GM12878 (cell line): Measurements from ENCODE around the gene MUC20. TPM values are rescaled to one million over a fixed set of nuclear protein-coding genes. Genes with fewer than 3 reads are reported as not detected.
"Not testable (repeated sequence)": the region's sequence is repeated elsewhere in the genome, so short reads cannot be mapped to it uniquely, and the experiment has no call there.

Source experiments
- ATAC-seq: fragments of 200-7000 bp; cut with Tn5 transposase; 3 replicates; pipeline ENCODE4 v1.9.1; 2020; ENCODE audit warnings: mild to moderate bottlenecking, moderate library complexity
- BruUV-seq: library from RNA; stranded (reverse); fragments of 400-500 nt; replicated peaks from 2 replicates; lab custom pipeline; 2021; lab: Mats Ljungman, UMichigan
- CTCF ChIA-PET: fragments of 300-600 bp; sonication (Branson Sonifier 250); formaldehyde crosslinking; extraction: SDS; loops from one replicate; lab custom pipeline; 2021; ENCODE audit warnings: inconsistent platforms; lab: Yijun Ruan, JAX
- POLR2A ChIA-PET: fragments of 350-600 bp; formaldehyde crosslinking; extraction: SDS; loops from one replicate; lab custom pipeline; 2021; ENCODE audit warnings: inconsistent platforms; lab: Charles Lee
- RAD21 ChIA-PET: fragments of 300-600 bp; sonication (Branson Sonifier 250); formaldehyde crosslinking; loops from one replicate; lab custom pipeline; 2023; ENCODE audit warnings: antibody characterized with exemption; ENCODE audit not compliant: unreplicated experiment; lab: Charles Lee
- SMC1A ChIA-PET: fragments of 300-600 bp; sonication (Branson Sonifier 250); formaldehyde crosslinking; loops from one replicate; lab custom pipeline; 2023; ENCODE audit not compliant: unreplicated experiment, uncharacterized antibody; lab: Charles Lee
- DNase-seq: peaks from one replicate; pipeline ENCODE4 v3.0.0-alpha.2; 2011; ENCODE audit warnings: low read depth, low spot score
- FAIRE-seq: peaks from 3 replicates; lab custom pipeline; 2011; peaks lifted over from hg19 to GRCh38; lab: Jason Lieb, UNC
- H2AFZ ChIP-seq: 2 replicates; pipeline ENCODE4 v1.6.0; 2011; ENCODE audit warnings: low read depth, low read length, control low read depth; ENCODE audit not compliant: control insufficient read depth
- H3K27ac ChIP-seq: 2 replicates; pipeline ENCODE4 v1.5.1; 2011; ENCODE audit warnings: control low read depth; ENCODE audit not compliant: control insufficient read depth, insufficient read depth
- H3K27me3 ChIP-seq, 2 experiments: replicated peaks in 1 of 2; 2 replicates each; pipeline versions ENCODE4 v1.6.0 to v1.6.1; 2011; ENCODE audit warnings: low read length in 1 of 2; ENCODE audit not compliant: control insufficient read depth in 2 of 2, insufficient read depth in 2 of 2
- H3K36me3 ChIP-seq, 2 experiments: 2 replicates each; pipeline ENCODE4 v1.5.1; 2011; ENCODE audit warnings: low read length in 1 of 2; ENCODE audit not compliant: control insufficient read depth in 2 of 2, insufficient read depth in 2 of 2
- H3K4me1 ChIP-seq: 2 replicates; pipeline ENCODE4 v1.6.1; 2011; ENCODE audit warnings: mild to moderate bottlenecking, low read length, moderate library complexity, mixed read lengths; ENCODE audit not compliant: control insufficient read depth, insufficient read depth
- H3K4me2 ChIP-seq: 2 replicates; pipeline ENCODE4 v1.6.0; 2011; ENCODE audit warnings: control low read depth; ENCODE audit not compliant: control insufficient read depth, insufficient read depth
- H3K4me3 ChIP-seq: fragments of 200-600 bp; sonication (generic); 2 replicates; pipeline ENCODE4 v1.5.1; 2016
- H3K79me2 ChIP-seq: 2 replicates; pipeline ENCODE4 v1.6.0; 2011; ENCODE audit warnings: low read length; ENCODE audit not compliant: control insufficient read depth, insufficient read depth
- H3K9ac ChIP-seq: 2 replicates; pipeline ENCODE4 v1.8.0; 2011; ENCODE audit warnings: low read length, control low read depth, mixed read lengths; ENCODE audit not compliant: control insufficient read depth, insufficient read depth
- H3K9me3 ChIP-seq: replicated peaks from 3 replicates; pipeline ENCODE4 v1.5.1; 2011; ENCODE audit warnings: mild to moderate bottlenecking, low read length; ENCODE audit not compliant: control insufficient read depth, insufficient read depth
- H4K20me1 ChIP-seq: 2 replicates; pipeline ENCODE4 v1.6.0; 2011; ENCODE audit not compliant: control insufficient read depth, insufficient read depth
- WGBS: methylation state at CpG from one replicate; pipeline ENCODE4 v1.1.6; 2016; ENCODE audit warnings: low lambda C conversion rate; ENCODE audit not compliant: insufficient replicate concordance, insufficient coverage; ENCODE audit errors: missing lambda C conversion rate; 5-methylcytosine and 5-hydroxymethylcytosine counted together
- in situ Hi-C: fragments of 300-500 bp; cut with MboI; formaldehyde crosslinking; loops from 9 replicates; pipeline ENCODE4 v1.14.3; 2018; ENCODE audit warnings: mixed read lengths
- intact Hi-C: fragments of 100-400 bp; cut with micrococcal nuclease; formaldehyde crosslinking; loops from one replicate; pipeline ENCODE4 v1.14.2; 2022; ENCODE audit not compliant: unreplicated experiment
- polyA plus RNA-seq, 11 experiments: library from polyadenylated mRNA; depleted of rRNA in 4 of 11; unstranded in 6 of 11; stranded (reverse) in 5 of 11; fragments of >200 nt; fragmentation: Nextera tagmentation in 4 of 11; fragmentation: Illumina TruSeq in 1 of 11; extraction: Ambion mirVana in 4 of 11; extraction: Trizol in 1 of 11; gene quantifications; 1 replicate in 1 of 11; 2 replicates in 10 of 11; pipeline versions ENCODE4 v1.2.1 to v1.2.3, GENCODE V29; 2011 to 2016; ENCODE audit warnings: inconsistent platforms in 2 of 11, missing spikeins in 2 of 11, low read depth in 1 of 11
- total RNA-seq, 4 experiments: library from RNA; depleted of rRNA in 3 of 4; stranded (reverse); fragments of >200 nt in 3 of 4; fragmentation: Illumina TruSeq in 1 of 4; extraction: Trizol in 1 of 4; gene quantifications; 2 replicates each; pipeline versions ENCODE4 v1.2.1 to v1.2.3, GENCODE V29; 2013 to 2021

The MUC20 gene
- total and polyA plus RNA-seq, 10 of the 15 experiments (the other 5 are each of a cell fraction or from before 2014, with no cell fraction given): 0.04 to 0.46 (median 0.17) TPM; not detected in 3

GRCh38 chr3:195722996-195723345 lies 2.2 kb downstream of the MUC20 start:
- FAIRE-seq, H3K27me3 ChIP-seq, SMC1A ChIA-PET, H3K27ac ChIP-seq, H3K4me3 ChIP-seq, CTCF ChIA-PET, H3K4me2 ChIP-seq, RAD21 ChIA-PET, H2AFZ ChIP-seq, H4K20me1 ChIP-seq, H3K9me3 ChIP-seq, in situ Hi-C loops, H3K9ac ChIP-seq, DNase-seq, ATAC-seq, H3K79me2 ChIP-seq, BruUV-seq, H3K4me1 ChIP-seq, POLR2A ChIA-PET, intact Hi-C loops, H3K36me3 ChIP-seq: not testable (repeated sequence)
- WGBS: 51% methylated on average over 6 of the region's 9 CpGs

- DNase-seq, intact Hi-C loops, H3K9me3 ChIP-seq, H4K20me1 ChIP-seq, H3K27ac ChIP-seq, H3K27me3 ChIP-seq, H3K4me2 ChIP-seq, RAD21 ChIA-PET, POLR2A ChIA-PET, FAIRE-seq, BruUV-seq, H2AFZ ChIP-seq, ATAC-seq, in situ Hi-C loops, SMC1A ChIA-PET, H3K36me3 ChIP-seq, H3K4me3 ChIP-seq, H3K79me2 ChIP-seq, CTCF ChIA-PET, H3K9ac ChIP-seq, H3K4me1 ChIP-seq: not testable (repeated sequence)
- WGBS: no CpG with 5 or more reads among the region's 13 CpGs
Observed at GRCh38 chr3:195724363-195724762, 3.6 kb downstream of the MUC20 start.

- H3K36me3 ChIP-seq, BruUV-seq, H3K9me3 ChIP-seq, intact Hi-C loops, CTCF ChIA-PET, H2AFZ ChIP-seq, RAD21 ChIA-PET, H4K20me1 ChIP-seq, FAIRE-seq, H3K4me1 ChIP-seq, H3K9ac ChIP-seq, ATAC-seq, POLR2A ChIA-PET, H3K4me2 ChIP-seq, H3K27me3 ChIP-seq, H3K27ac ChIP-seq, H3K79me2 ChIP-seq, H3K4me3 ChIP-seq, DNase-seq, SMC1A ChIA-PET: not testable (repeated sequence)
- WGBS: 54% methylated on average over 26 of the region's 32 CpGs
- in situ Hi-C loops: loop anchor here (5.0 kb wide), 1 partner anchor 109 kb away; no protein-coding TSS in a partner anchor
Observed at GRCh38 chr3:195725916-195726740, 5.3 kb downstream of the MUC20 start.
